Measurements from ENCODE around the gene COL4A1.

DNA sequence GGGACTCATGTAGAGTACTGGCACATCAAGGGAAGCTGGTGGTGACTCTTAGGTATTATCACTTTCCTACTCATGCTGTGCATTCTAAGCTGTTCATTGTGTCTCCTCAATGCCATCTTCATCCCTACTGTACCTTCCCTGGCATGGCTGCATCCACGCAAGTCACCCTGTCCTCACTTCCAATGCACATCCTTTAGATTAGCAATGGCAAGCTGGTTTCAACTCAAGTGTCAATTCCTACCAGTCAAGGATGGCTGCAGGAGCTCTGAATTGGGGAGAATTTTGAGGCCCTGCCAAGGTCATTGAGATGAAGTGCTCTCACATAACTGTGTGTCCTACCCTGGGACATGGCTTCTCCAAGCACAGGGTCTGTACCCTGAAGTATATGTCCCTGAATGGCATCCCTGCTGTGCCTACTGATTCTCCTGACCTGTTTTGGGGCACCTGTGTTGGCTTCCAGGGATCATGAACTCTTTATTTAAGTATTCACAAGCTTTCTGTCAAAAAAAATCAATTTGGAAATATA is 24.6 kb downstream of the COL4A1 start:
- TF ChIP-seq, protein P1, sequence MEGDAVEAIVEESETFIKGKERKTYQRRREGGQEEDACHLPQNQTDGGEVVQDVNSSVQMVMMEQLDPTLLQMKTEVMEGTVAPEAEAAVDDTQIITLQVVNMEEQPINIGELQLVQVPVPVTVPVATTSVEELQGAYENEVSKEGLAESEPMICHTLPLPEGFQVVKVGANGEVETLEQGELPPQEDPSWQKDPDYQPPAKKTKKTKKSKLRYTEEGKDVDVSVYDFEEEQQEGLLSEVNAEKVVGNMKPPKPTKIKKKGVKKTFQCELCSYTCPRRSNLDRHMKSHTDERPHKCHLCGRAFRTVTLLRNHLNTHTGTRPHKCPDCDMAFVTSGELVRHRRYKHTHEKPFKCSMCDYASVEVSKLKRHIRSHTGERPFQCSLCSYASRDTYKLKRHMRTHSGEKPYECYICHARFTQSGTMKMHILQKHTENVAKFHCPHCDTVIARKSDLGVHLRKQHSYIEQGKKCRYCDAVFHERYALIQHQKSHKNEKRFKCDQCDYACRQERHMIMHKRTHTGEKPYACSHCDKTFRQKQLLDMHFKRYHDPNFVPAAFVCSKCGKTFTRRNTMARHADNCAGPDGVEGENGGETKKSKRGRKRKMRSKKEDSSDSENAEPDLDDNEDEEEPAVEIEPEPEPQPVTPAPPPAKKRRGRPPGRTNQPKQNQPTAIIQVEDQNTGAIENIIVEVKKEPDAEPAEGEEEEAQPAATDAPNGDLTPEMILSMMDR (IDR thresholded peaks at IDR 0.05), result no peak
- TF ChIP-seq POLR2A (IDR thresholded peaks at IDR 0.05), result no peak
